GM18517 (cell line): ENCODE measurements around the gene PRRT2.
"Not testable (repeated sequence)": the region's sequence is repeated elsewhere in the genome, so short reads cannot be mapped to it uniquely, and the experiment has no call there.

Experiments used
- ATAC-seq: cut with Tn5 transposase; IDR thresholded peaks from one replicate; pipeline ENCODE4 v1.9.1; 2021; ENCODE audit warnings: mild to moderate bottlenecking, moderate library complexity; ENCODE audit not compliant: unreplicated experiment

Gene PRRT2

DNA sequence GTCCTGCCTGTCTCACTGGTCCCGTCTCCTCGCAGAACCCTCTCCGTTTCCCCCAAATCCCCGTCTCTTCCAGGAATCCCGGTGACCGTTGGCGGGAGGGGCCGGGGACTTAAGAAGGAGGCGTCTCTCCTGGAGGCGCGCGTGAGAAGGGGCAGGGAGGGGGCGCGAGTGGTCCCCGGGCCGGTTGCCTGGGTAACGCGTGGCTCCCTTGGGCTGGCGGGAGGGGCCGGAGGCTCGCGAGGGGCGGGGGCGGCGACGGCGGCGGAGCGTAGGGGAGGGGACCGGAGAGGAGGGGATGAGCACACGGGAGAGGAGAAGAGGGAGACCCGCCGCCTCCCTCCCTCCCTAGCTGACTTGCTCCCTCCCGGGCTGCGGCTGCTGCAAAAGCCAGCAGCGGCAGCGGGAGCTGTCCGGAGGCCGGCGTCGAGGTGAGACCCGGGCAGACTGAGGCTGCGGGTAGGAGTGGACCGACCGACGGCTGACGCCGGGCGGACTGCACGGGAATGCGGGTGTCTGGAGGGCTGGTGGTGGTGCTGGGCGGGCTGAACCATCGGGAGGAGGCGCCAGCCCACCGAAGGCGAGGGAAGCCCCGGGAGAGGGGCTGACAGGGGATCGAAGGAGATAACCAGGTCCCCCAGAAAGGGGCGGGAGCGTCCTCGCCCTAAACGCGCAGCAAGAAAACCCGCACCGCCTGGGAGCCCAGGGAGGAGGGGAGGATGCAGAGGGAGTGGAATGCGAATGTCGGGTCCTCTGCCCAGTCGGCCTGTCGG is at the start of gene PRRT2:
Gene PRRT2 (plus strand): TSS at position 298 of the 770 bp plus-strand sequence. CDS start 862 bp downstream, outside the sequence.
- no peak for ATAC-seq

DNA sequence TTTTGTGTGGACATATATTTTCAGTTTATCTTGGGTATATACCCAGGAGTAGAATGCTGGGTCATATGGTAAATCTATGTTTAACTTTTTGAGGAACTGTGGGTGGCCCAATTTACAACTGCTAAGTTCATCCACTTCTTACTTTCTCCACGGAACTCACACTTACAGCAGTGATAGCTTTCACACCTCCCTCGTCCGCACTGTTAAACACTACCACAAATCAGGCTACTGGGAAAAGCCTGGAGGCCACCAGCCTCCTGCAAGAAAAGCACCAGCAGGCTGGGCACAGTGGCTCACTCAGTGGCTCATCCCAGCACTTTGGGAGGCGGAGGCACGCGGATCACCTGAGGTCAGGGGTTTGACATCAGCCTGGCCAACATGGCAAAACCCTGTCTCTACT is 48.7 kb upstream of the PRRT2 start:
- ATAC-seq, result no peak

DNA sequence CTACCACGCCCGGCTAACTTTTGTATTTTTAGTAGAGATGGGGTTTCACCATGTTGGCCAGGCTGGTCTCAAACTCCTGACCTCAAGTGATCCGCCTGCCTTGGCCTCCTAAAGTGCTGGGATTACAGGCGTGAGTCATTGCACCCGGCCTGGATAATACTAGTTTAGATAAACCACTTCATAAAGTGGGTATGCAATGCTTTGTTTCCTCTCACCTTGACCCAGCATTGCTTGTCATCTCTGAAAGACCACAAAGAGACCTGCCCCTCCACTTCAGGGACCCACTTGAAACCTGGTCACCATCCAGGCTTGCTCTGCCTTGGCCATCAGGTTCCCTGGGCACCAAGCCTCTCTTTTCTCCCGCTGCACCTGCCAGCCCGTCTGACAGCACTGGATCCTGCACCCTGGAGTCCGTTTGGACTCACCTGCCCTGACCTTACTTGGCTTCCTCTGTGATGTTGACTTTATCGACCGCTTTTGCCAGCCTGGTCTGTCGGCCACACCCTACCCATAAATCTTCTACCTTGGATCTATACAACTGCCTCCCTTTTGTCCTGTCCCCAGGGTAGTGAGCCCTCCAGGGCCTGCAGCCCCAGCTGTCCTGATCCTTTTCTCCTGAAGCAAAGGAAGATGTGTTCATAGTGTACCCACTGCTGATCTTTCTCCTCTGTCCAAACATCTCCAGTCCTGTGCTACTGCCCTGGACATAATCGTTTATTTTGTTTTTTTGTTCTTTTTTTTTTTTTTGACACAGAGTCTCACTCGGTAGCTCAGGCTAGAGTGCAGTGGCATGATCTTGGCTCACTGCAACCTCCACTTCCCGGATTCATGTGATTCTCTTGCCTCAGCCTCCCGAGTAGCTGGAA is 46.6 kb upstream of the PRRT2 start:
- no peak for ATAC-seq

DNA sequence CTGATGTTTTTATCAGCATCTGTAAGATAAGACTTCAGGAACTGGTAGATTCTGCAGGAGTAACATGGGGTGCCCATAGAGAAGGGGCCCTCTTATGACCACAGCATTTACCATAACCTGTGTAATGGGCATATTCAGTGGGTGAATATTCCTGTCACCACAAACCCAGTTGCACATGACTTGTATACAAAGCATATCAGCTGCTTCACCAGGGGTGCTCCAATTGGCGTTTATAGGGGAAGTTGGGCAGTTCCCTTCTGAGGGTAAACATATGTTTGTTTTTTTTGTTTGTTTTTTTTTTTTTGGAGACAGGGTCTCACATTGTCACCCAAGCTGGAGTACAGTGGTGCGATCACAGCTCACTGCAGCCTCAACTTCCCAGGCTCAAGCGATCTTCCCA is 45.4 kb upstream of the PRRT2 start:
- ATAC-seq, result no peak

DNA sequence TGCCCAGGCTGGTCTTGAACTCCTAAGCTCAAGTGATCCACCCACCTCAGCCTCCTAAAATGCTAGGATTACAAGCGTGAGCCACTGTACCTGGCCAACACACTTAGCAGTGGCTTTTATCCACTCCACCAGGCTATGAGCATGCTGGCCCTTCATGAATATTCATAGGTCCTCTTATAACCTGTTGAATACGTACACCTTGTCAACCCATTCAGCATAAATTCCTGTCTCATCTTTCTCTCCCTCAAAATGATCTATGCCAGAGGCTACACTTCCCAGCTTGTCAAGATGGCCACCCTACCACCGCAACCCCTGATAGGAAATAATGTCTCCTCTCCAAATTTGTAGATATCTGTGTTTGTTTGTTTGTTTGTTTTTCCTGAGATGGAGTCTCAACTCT is 44.9 kb upstream of the PRRT2 start:
- ATAC-seq, result no peak

DNA sequence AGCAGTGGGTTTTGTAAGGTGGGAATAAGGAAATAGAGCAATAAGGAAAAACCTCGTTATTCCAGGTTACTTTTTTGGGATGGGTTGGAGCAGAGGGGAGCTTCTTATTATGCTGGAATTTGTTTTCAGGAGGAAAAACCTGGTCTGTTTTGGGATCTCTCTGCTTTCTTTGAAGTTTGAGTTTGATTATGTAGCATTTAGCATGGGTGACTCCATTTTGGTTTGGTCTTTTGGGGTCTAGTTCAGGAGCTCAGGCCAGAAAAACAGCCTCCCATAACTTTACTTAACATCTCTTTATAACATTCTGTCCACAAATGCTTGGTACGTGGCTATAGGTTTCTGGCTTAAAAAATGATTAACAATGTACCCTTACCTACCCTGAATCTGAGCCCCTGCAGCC is 42.5 kb upstream of the PRRT2 start:
- no peak for ATAC-seq

DNA sequence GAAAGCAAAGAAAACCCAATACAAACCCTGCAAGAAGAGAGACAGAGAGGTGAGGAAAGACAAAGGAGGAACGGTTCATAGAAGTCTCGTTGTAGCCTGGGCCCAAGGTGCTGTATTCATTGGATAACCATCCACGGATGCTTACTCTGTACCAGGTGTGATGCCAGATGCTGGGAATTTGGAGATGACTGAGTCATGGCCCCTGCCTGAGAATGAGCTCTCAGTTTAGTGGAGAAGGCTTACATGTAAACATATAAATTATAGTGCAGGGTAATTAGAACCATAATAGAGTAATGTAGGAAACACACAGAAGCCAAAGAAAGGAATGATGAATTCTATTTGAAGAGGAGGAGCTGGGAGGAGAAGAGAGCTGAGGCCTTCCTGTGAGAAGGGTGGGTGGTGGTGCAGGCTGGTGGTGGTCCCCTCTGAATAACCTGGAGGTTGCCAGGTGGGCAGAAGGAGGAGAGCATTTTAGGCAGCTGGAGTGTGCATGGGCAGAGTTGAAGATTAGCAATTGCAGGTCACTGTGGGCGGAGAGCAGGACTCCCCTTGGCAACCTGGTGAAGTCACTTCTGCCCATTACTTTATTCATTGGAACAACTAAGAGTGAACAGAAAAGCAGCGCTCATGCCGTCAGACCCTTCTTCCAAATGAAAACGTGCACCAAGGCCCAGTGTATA is 41.6 kb upstream of the PRRT2 start:
- no peak for ATAC-seq

DNA sequence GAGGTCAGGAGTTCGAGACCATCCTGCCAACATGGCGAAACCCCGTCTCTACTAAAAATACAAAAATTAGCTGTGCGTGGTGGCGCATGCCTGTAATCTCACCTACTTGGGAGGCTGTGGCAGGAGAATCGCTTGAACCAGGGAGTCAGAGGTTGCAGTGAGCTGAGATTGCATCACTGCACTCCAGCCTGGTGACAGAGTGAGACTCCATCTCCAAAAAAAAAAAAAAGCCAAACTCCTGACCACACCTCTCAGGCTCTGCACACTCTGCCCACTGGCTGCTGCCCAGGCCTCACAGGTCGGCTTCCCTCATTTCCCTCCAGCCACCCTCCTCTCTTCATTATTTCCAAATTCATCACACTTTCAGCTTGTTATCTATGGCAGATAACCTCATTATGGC is 39.7 kb upstream of the PRRT2 start:
- not testable (repeated sequence) for ATAC-seq

DNA sequence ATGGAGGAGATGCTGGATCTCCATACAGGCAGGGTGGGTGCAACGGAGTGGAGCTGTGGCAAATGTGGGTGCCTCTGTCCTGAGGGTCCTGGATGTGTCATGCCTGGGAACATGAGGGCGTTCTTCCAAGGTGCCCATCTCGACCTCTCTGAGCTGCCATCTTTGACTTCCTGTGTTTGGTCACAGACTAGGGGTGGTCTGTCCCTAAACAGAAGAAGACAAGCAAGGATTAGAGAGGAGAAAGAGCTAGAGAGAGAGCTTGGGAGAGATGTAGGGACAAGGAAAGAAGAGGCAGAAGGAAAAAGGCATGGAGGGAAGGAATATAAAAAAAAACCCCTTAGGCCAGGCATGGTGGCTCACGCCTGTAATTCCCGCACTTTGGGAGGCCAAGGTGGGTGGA is 37.3 kb upstream of the PRRT2 start:
- ATAC-seq, result no peak

DNA sequence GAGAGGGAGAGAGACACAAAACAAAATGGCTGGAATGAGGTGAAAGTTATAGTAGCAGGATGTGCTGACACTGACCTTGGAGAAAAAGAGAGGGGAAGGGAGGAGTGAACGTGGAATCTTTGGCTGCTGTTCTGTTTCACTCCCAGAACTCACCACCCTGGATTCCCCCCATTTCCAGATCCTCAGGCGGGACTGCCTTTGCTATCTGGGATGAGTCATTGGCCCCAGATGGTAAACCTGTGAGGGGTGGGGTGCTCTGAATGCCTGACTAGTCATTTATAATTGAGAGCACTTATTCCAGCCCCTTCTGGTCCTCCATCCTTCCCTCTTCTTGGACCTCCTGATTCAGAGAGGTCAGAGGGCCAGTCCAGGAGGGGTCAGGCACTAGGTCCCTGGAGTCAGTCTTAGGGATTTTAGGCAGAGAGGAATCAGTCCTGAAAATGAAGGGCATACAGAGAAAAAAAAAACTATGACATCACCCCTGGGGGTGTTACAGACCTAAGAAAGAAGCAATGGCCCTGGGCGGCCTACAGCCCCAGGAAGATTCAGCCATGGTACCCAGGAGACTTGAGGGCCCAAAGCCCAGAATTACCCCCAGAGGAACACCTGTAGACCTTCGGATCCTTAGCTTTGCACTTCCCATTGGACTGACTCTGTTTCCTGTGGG is 36.1 kb upstream of the PRRT2 start:
- ATAC-seq, result no peak

DNA sequence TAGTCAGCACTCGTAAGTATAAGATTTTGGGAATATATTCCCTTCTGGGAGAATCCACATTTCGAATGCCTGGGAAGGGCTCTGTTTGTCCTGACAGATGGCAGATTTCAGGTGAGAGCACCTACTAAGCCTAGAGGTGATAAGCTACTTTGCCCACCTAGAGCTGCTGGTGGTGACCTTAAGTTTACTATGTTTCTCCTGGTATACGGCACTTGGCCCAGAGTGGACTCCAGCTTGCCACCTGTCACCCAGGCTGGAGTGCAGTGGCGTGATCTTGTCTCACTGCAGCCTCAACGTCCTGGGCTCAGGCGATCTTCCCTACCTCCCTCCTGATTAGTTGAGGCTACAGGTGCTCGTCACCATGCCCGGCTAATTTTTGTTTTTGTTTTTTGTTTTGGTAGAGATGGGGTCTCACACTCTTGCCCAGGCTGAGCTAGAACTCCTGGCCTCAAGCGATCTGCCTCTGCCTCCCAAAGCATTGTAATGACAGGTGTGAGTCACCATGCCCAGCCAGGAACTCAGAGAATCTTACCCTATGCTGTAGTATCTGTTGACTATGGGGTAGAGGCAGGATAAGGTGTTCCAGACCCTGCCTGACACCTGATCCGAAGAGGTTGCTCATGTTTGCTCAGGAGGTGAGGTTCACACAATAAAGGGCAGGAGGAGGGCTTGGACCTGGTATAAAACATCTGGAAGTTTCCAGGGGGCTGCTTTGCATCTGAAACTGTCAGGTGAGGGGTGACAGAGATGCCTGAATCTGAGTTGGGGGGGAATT is 34.2 kb upstream of the PRRT2 start, which contains the start of gene ZG16:
Gene ZG16 (plus strand): TSS at position 681 of the 775 bp plus-strand sequence. CDS start 1,011 bp downstream, outside the sequence.
- ATAC-seq, result no peak

DNA sequence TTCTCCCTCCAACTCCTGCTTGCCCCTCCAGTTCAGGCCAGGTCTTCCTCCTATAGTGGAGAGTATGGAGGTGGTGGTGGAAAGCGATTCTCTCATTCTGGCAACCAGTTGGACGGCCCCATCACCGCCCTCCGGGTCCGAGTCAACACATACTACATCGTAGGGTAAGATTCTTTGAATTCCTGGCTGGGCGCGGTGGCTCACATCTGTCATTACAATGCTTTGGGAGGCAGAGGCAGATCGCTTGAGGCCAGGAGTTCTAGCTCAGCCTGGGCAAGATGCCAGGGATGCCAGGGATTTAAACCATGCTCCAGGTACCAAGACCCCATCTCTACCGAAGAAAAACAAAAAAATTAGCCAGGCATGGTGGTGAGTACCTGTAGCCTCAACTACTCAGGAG is 32.5 kb upstream of the PRRT2 start:
- ATAC-seq, result no peak

DNA sequence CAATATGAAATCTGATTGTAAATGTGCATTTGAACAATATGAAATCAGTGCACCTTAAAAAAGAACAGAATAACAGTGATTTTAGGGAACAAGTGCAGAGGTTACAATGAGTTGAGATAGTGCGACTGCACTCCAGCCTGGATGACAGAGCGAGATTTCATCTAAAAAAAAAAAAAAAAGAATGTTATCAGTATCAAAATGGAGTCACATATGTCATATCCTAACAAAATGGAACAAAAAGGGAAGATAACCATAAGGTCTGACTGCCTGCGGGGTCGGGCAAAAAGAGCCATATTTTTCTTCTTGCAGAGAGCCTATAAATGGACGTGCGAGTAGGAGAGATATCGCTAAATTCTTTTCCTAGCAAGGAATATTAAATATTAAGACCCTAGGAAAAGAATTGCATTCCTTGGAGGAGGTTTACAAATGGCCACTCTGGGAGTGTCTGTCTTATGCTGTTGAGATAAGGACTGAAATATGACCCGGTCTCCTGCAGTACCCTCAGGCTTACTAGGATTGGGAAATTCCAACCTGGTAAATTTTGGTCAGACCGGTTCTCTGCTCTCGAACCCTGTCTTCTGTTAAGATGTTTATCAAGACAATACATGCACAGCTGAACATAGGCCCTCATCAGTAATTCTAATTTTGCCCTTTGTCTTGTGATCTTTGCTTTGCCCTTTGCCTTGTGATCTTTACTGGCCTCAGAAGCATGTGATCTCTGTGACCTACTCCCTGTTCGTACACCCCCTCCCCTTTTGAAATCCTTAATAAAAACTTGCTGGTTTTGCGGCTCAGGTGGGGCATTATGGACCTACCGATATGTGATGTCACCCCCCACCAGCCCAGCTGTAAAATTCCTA is 28.7 kb upstream of the PRRT2 start:
- not testable (repeated sequence) for ATAC-seq

DNA sequence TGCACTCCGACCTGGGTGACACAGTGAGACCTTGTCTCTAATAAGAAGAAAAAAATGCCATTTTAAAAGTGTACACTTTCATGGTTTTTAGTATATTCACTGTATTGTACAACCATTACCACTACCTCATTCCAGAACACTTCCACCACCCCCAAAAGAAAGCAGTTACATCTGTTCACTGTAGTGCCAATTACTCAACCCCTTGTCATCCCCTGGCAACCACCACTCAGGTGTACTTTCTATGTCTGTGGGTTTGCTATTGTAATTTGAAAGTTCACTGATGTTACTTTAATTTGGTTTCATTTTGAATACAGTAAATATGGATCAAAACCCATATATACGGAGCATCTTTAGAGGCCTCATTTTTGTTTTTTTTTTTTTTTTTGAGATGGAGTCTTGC is 27.8 kb upstream of the PRRT2 start:
- no peak for ATAC-seq

DNA sequence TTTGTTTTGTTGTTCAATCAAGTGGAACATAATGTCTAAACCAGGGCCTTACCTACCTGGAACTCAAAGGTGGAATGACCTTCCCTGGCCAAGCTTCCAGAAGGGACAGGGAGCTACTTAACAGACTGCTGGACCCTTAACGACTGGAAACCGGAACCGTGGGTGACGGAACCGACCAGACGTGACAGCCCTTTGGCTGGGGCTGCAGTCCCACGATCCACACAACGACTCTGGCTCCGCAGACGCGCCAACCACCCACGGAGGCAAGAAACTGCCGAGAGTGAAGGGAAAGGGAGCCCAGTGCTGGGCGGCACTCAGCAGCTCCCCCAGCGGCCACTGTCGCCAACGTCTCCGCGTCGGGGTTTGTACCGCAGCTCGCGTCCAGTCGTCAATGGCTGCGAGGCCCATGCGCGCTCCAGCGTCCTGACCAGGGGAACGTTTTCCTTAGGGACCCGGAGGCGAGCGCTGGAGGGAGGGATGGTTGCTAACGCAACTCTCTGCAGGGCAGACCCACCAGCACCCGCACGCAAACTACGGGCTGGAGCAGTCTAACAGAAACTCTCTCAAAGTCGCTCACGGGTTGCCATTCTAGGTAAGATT is 27.0 kb upstream of the PRRT2 start:
- no peak for ATAC-seq

DNA sequence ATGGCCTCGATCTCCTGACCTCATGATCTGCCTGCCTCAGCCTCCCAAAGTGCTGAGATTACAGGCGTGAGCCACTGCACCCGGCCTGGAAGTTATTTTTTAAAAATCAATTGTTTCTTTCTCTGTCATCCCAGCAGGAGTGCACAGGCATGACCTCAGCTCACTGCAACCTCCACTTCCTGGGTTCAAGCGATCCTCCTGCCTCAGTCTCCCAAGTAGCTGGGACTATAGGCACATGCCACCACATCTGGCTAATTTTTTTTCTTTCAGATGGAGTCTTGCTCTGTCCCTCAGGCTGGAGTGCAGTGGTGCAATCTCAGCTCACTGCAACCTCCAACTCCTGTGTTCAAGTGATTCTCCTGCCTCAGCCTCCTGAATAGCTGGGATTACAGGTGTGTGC is 24.8 kb upstream of the PRRT2 start:
- not testable (repeated sequence) for ATAC-seq

DNA sequence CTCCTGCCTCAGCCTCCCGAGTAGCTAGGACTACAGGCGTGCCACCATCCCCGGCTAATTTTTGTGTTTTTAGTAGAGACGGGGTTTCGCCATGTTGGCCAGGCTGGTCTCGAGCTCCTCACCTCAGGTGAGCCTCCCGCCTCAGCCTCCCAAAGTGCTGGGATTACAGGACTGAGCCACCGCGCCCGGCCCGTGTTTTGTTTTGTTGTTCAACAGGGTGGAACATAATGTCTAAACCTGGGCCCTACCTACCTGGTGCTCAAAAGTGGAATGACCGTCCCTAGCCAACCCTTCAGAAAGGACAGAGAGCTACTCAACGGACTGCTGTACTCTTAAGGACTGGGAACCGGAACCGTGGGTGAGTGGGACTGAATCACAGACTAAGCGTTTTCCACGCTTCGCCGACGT is 22.2 kb upstream of the PRRT2 start:
- no peak for ATAC-seq

DNA sequence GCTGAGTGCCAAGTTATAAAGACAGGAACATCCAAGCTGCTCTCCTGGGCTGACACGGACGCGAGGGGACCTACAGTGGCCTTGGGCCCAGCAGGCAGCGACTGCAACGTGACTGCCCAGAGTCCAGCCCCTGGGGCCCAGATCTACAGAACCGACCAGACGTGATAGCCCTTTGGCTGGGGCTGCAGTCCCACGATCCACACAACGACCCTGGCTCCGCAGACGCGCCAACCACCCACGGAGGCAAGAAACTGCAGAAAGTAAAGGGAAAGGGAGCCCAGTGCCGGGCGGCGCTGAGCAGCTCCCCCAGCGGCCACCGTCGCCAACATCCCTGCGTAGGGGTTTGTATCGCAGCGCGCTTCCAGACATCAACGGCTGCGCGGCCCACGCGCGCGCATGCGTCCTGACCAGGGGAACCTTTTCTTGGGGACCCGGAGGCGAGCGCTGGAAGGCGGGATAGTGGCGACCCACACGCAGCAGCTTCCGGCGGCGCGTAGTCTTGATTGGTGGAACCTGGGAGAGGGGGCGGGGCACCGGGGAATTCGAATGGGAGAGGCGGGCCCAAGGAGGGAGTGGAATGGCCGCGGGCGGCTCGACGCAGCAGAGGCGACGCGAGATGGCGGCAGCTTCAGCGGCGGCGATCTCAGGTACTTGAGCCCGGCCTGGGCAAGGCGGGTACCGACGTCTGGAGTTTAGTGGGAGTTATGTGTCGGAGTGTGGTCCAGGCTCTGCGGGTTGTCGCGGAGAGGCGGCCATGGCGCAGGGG is 21.6 kb upstream of the PRRT2 start, which contains the start of gene KIF22:
Gene KIF22 (plus strand): TSS at position 569 of the 766 bp plus-strand sequence. CDS start 9 bp downstream, at position 578.
- peak; percentile 90 for ATAC-seq
